Subcutaneous abdominal adipose tissue (tissue), 5 donors: ENCODE data around the gene OLA1.

ENCODE experiments used
- H3K27ac ChIP-seq: one replicate; pipeline ENCODE4 v1.7.0; 2013; ENCODE audit warnings: low read depth, mild to moderate bottlenecking, inconsistent platforms, low read length, moderate library complexity
- H3K27me3 ChIP-seq, 5 donors: one replicate each; pipeline ENCODE4 v1.7.0; 2013; ENCODE audit warnings: low read length in 5 of 5, inconsistent platforms in 1 of 5; ENCODE audit not compliant: control insufficient read depth in 5 of 5, insufficient read depth in 4 of 5
- H3K36me3 ChIP-seq, 5 donors: one replicate each; pipeline ENCODE4 v1.7.0; 2013; ENCODE audit warnings: low read length in 5 of 5; ENCODE audit not compliant: control insufficient read depth in 5 of 5, insufficient read depth in 5 of 5
- H3K4me1 ChIP-seq, 5 donors: one replicate each; pipeline ENCODE4 v1.7.0; 2013; ENCODE audit warnings: low read length in 5 of 5, mild to moderate bottlenecking in 3 of 5, moderate library complexity in 1 of 5; ENCODE audit not compliant: control insufficient read depth in 5 of 5, insufficient read depth in 5 of 5
- H3K4me3 ChIP-seq, 5 donors: one replicate each; pipeline ENCODE4 v1.7.0; 2013; ENCODE audit warnings: low read length in 5 of 5, low read depth in 1 of 5
- H3K9ac ChIP-seq, 5 donors: one replicate each; pipeline ENCODE4 v1.7.0; 2013; ENCODE audit warnings: low read length in 5 of 5, mild to moderate bottlenecking in 4 of 5, moderate library complexity in 3 of 5
- H3K9me3 ChIP-seq, 5 donors: one replicate each; pipeline ENCODE4 v1.7.0; 2013; ENCODE audit warnings: low read length in 5 of 5; ENCODE audit not compliant: control insufficient read depth in 5 of 5
- donor health status: healthy.
- donor health status: healthy.
- donor health status: healthy.
- donor health status: healthy.
- donor health status: healthy.

Gene OLA1

GRCh38 chr2:174233771-174234275 lies 14.5 kb downstream of the OLA1 start:
- Histone ChIP-seq H3K9me3 (no peaks in the 10 kb centered on the region), H3K27me3 (no peaks in the 10 kb centered on the region), H3K36me3 (peaks cover 0 to 3% (median 0%) of the 10 kb centered on the region in 5 donors), H3K4me1 (peaks cover 0 to 10% (median 0%) of the 10 kb centered on the region in 5 donors), H3K4me3 (no peak overlapping the region), H3K9ac (no peak overlapping the region), H3K27ac (no peak overlapping the region)

- Histone ChIP-seq H3K4me3 (no peak overlapping the region), H3K27ac (no peak overlapping the region), H3K9me3 (no peaks in the 10 kb centered on the region), H3K9ac (no peak overlapping the region), H3K4me1 (peaks cover 0 to 7% (median 0%) of the 10 kb centered on the region in 5 donors), H3K36me3 (peaks cover 0 to 24% (median 4%) of the 10 kb centered on the region in 5 donors), H3K27me3 (no peaks in the 10 kb centered on the region)
These were observed 20.6 kb downstream of the OLA1 start for GRCh38 chr2:174227748-174228147.

GRCh38 chr2:174224665-174225288 lies 23.6 kb downstream of the OLA1 start:
- Histone ChIP-seq H3K36me3 (peaks cover 3 to 30% (median 6%) of the 10 kb centered on the region in 5 donors), H3K4me3 (no peak overlapping the region), H3K27me3 (no peaks in the 10 kb centered on the region), H3K27ac (no peak overlapping the region), H3K4me1 (no peaks in the 10 kb centered on the region), H3K9me3 (no peaks in the 10 kb centered on the region), H3K9ac (no peak overlapping the region)

- H3K4me1 ChIP-seq = no peaks in the 10 kb centered on the region
- no peak overlapping the region for H3K4me3 ChIP-seq
- no peak overlapping the region for H3K9ac ChIP-seq
- no peaks in the 10 kb centered on the region for H3K27me3 ChIP-seq
- no peaks in the 10 kb centered on the region for H3K9me3 ChIP-seq
- no peak overlapping the region for H3K27ac ChIP-seq
- peaks cover 3 to 30% (median 6%) of the 10 kb centered on the region in 5 donors for H3K36me3 ChIP-seq
These were observed 24.2 kb downstream of the OLA1 start for GRCh38 chr2:174224125-174224524.

- Histone ChIP-seq H3K27me3 (no peaks in the 10 kb centered on the region), H3K36me3 (peaks cover 3 to 25% (median 6%) of the 10 kb centered on the region in 5 donors), H3K27ac (no peak overlapping the region), H3K9me3 (no peaks in the 10 kb centered on the region), H3K4me1 (no peaks in the 10 kb centered on the region), H3K9ac (no peak overlapping the region), H3K4me3 (no peak overlapping the region)
These were observed 24.9 kb downstream of the OLA1 start for GRCh38 chr2:174223388-174223787.

GRCh38 chr2:174222154-174222553 lies 26.2 kb downstream of the OLA1 start:
- peaks cover 0 to under 1% (median 0%) of the 10 kb centered on the region in 5 donors for H3K4me1 ChIP-seq
- no peak overlapping the region for H3K9ac ChIP-seq
- H3K27me3 ChIP-seq = no peaks in the 10 kb centered on the region
- H3K9me3 ChIP-seq = no peaks in the 10 kb centered on the region
- no peak overlapping the region for H3K4me3 ChIP-seq
- H3K27ac ChIP-seq = no peak overlapping the region
- H3K36me3 ChIP-seq = peaks cover 3 to 21% (median 6%) of the 10 kb centered on the region in 5 donors

- peaks cover 0 to 4% (median 0%) of the 10 kb centered on the region in 5 donors for H3K4me1 ChIP-seq
- H3K27me3 ChIP-seq = no peaks in the 10 kb centered on the region
- H3K9me3 ChIP-seq = no peaks in the 10 kb centered on the region
- no peak overlapping the region for H3K27ac ChIP-seq
- H3K36me3 ChIP-seq = peaks cover 0 to 9% (median 0%) of the 10 kb centered on the region in 5 donors
- H3K4me3 ChIP-seq = no peak overlapping the region
- H3K9ac ChIP-seq = no peak overlapping the region
These were observed 29.0 kb downstream of the OLA1 start for GRCh38 chr2:174219321-174219720.

- no peak overlapping the region for H3K27ac ChIP-seq
- no peak overlapping the region for H3K9ac ChIP-seq
- peaks cover 0 to 8% (median 0%) of the 10 kb centered on the region in 5 donors for H3K36me3 ChIP-seq
- no peaks in the 10 kb centered on the region for H3K9me3 ChIP-seq
- H3K4me3 ChIP-seq = no peak overlapping the region
- no peaks in the 10 kb centered on the region for H3K27me3 ChIP-seq
- H3K4me1 ChIP-seq = peaks cover 0 to 4% (median 0%) of the 10 kb centered on the region in 5 donors
These were observed 29.6 kb downstream of the OLA1 start for GRCh38 chr2:174218773-174219172.

GRCh38 chr2:174217869-174218268 lies 30.5 kb downstream of the OLA1 start:
- peaks cover 0 to 8% (median 0%) of the 10 kb centered on the region in 5 donors for H3K36me3 ChIP-seq
- no peak overlapping the region for H3K9ac ChIP-seq

GRCh38 chr2:174211954-174212353 lies 36.4 kb downstream of the OLA1 start:
- H3K9me3 ChIP-seq = no peaks in the 10 kb centered on the region
- H3K4me1 ChIP-seq = peaks cover 0 to 1% (median 0%) of the 10 kb centered on the region in 5 donors
- no peak overlapping the region for H3K4me3 ChIP-seq
- H3K27ac ChIP-seq = no peak overlapping the region
- H3K36me3 ChIP-seq = no peaks in the 10 kb centered on the region
- no peak overlapping the region for H3K9ac ChIP-seq
- H3K27me3 ChIP-seq = no peaks in the 10 kb centered on the region

More at GRCh38 chr2:174217869-174218268, 30.5 kb downstream of the OLA1 start:
- Histone ChIP-seq H3K4me1 (peaks cover 0 to 4% (median 0%) of the 10 kb centered on the region in 5 donors), H3K4me3 (no peak overlapping the region), H3K27ac (no peak overlapping the region), H3K27me3 (no peaks in the 10 kb centered on the region), H3K9me3 (no peaks in the 10 kb centered on the region)
